SH-SY5Y (cell line): ENCODE measurements around the gene SLX4IP.

Experiments
- GATA2 ChIP-seq: IDR thresholded peaks from 2 replicates; pipeline ENCODE4 v1.6.1; 2011; ENCODE audit warnings: mild to moderate bottlenecking, low read depth, low read length
- GATA3 ChIP-seq: IDR thresholded peaks from 2 replicates; pipeline ENCODE4 v1.6.1; 2011; ENCODE audit warnings: low read depth, mild to moderate bottlenecking, low read length, moderate library complexity

- TF ChIP-seq GATA2: no peak
- no peak for TF ChIP-seq GATA3
Observed at GRCh38 chr20:10523443-10523842, 88.3 kb downstream of the SLX4IP start.
